GM12864 (cell line): Measurements from ENCODE around the gene CLCF1.
A peak's percentile ranks its signal among the peaks of the same experiment; 100 is the strongest.
"Not testable (repeated sequence)": the region's sequence is repeated elsewhere in the genome, so short reads cannot be mapped to it uniquely, and the experiment has no call there.

ENCODE experiments used
- DNase-seq: peaks from one replicate; pipeline ENCODE4 v3.0.0-alpha.2; 2011; ENCODE audit warnings: low read depth
- H3K4me3 ChIP-seq: 2 replicates; pipeline ENCODE4 v1.5.1; 2011; ENCODE audit warnings: mild to moderate bottlenecking, low read depth, low read length, control low read depth
- TF ChIP-seq, protein P1 (sequence below): IDR thresholded peaks from 2 replicates; pipeline ENCODE4 v1.5.1; 2011; ENCODE audit warnings: low read depth, mild to moderate bottlenecking, moderate library complexity, low read length, control low read depth, inconsistent platforms; ENCODE audit errors: missing control alignments

The CLCF1 gene

GRCh38 chr11:67407688-67408163 lies 34.3 kb upstream of the CLCF1 start:
- TF ChIP-seq, protein P1, sequence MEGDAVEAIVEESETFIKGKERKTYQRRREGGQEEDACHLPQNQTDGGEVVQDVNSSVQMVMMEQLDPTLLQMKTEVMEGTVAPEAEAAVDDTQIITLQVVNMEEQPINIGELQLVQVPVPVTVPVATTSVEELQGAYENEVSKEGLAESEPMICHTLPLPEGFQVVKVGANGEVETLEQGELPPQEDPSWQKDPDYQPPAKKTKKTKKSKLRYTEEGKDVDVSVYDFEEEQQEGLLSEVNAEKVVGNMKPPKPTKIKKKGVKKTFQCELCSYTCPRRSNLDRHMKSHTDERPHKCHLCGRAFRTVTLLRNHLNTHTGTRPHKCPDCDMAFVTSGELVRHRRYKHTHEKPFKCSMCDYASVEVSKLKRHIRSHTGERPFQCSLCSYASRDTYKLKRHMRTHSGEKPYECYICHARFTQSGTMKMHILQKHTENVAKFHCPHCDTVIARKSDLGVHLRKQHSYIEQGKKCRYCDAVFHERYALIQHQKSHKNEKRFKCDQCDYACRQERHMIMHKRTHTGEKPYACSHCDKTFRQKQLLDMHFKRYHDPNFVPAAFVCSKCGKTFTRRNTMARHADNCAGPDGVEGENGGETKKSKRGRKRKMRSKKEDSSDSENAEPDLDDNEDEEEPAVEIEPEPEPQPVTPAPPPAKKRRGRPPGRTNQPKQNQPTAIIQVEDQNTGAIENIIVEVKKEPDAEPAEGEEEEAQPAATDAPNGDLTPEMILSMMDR, result no peak
- no peak for DNase-seq
- H3K4me3 ChIP-seq, result no peak overlapping the region

DNA sequence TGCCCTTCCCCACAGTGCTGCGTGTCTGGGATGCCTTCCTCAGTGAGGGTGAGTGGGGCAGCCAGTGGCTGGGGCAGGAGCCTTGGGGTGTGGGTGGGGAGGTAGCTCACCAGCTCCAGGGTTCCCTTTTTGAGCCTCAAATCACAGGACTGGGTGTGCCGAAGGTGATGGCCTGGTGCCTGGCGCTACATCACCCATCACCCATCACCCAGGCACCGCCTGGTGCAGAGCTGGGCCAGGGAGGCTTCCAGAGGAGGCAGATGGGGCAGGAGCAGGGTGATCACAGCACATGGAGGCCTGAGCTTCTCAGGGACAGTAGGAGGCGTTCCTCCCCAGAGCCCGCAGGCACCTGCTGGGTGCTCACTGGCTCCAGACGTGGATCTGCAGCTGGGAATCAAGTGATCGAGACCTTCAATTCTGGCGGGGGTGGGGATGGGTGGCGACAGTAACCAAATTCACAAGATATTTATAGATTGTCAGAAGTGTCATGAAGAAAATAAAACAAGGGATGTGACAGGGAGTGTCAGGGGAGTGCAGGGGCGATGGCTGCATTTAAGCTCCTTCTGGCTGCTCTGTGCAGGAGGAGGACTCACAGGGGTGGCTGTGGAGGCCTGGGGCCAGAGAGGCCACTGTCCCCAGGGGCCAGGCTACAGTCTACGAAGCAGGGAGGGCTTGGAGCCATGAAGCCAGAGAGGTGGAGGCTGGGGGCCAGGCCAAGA lies 33.7 kb upstream of the CLCF1 start:
- no peak for DNase-seq
- TF ChIP-seq, protein P1, result no peak
- H3K4me3 ChIP-seq, result no peak overlapping the region

DNA sequence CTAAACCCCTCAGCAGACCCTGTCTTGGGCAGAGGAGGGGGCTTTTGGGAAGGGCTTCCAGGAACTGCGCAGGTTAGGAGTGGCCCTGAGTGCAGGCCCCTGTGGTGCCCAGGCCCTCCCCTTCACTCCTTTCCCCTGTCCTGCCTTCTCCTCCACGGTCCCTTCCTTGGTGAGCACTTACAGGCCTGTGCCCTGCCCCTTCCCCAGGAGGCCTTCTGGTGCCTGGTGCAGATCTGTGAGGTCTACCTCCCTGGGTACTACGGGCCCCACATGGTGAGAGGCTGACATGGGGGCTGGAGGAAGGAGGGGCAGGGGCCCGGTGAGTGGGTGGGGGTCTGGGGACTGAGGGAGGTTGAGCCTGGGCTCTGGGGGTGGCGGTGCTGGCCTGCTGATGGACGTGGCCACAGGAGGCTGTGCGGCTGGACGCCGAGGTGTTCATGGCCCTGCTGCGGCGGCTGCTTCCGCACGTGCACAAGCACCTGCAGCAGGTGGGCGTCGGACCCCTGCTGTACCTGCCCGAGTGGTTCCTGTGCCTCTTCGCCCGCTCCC lies 33.1 kb upstream of the CLCF1 start:
- H3K4me3 ChIP-seq, result no peak overlapping the region
- TF ChIP-seq, protein P1, result no peak
- DNase-seq, result no peak

DNA sequence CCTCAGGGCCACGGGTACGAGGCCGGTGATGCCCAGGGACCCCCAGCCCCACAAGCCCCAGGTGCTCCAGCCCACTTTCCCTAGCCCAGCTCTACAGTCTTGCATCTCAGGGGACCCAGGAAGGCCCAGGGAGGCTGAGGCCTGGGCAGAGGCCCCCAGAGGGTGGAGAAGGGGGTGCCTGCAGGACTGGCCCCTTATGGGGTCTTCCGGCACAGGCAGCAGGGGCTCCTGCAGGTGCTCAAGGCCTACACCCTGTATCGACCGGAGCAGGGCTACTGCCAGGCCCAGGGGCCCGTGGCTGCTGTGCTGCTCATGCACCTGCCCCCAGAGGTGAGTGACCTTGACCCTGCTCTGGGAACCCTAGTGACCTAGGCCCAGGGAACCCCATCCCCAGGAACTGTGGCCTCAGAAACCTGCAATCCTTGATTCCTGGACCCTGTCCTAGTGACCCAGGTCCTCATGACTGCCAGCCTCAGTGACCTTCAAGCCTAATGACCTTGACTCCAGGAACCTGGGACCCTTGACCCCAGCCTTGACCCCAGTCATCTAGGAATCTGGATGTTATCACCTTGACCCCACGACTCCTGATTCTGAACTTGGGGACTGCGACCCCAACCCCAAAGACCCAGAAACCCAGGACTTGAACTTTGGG lies 32.4 kb upstream of the CLCF1 start:
- DNase-seq, result no peak
- TF ChIP-seq, protein P1, result no peak
- H3K4me3 ChIP-seq, result no peak overlapping the region; the same call in 1 of the 2 replicates

DNA sequence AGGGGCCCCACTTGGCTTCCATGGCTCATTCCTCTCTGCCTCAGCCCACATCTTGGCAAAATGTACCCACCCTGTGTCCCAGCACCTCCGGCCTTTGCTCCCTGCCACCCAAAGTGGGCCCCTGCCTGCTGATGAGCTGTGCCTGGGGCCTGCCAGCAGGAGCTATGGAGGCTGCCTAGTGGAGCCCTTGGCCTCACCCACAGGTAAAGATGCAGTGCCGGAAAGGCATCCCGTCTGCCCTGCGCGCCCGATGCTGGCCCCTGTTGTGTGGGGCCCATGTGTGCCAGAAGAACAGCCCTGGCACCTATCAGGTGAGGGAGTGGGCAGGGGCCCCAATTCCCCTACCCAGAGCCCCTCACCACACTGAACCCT lies 31.8 kb upstream of the CLCF1 start:
- peak overlapping the region; percentile 67 for H3K4me3 ChIP-seq
- no peak for DNase-seq
- TF ChIP-seq, protein P1, result no peak

GRCh38 chr11:67404515-67405195 lies 31.3 kb upstream of the CLCF1 start:
- TF ChIP-seq, protein P1, result no peak
- H3K4me3 ChIP-seq, result peak overlapping the region; percentile 67
- no peak for DNase-seq

GRCh38 chr11:67403085-67403484 lies 29.7 kb upstream of the CLCF1 start:
- not testable (repeated sequence) for DNase-seq
- peak overlapping the region; percentile 67 for H3K4me3 ChIP-seq

DNA sequence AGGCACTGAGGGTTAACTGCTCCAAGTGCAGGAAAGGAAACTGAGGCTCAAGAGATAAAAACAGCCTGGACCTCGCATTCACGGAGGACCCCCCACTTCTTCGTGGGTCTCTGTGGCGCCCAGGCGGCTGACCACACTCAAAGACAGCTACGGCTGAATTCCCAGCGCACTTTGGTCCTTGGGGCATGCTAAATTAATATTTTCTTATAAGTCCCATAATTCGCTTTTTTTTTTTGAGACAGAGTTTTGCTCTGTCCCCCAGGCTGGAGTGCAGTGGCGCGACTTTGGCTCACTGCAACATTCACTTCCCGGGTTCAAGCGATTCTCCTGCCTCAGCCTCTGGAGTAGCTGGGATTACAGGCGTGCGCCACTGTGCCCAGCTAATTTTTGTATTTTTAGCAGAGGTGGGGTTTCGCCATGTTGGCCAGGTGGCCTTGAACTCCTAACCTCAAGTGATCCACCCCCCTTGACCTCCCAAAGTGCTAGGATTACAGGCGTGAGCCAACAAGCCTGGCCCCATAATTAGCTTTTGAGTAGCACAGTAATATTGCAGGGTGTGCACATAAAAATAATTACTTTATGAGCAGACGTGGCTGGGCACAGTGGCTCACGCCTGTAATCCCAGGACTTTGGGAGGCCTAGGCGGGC lies 28.9 kb upstream of the CLCF1 start:
- not testable (repeated sequence) for DNase-seq
- peak overlapping the region; percentile 48 for H3K4me3 ChIP-seq
